ENCODE measurements around the gene ALPL. TPM values are rescaled to one million over a fixed set of nuclear protein-coding genes. Genes with fewer than 3 reads are reported as not detected.
"Not testable (repeated sequence)": the region's sequence is repeated elsewhere in the genome, so short reads cannot be mapped to it uniquely, and the experiment has no call there.

The ALPL gene
- total RNA-seq, 2 donors from 2014 or later: 6.3 to 15.6 TPM

- DNase-seq (ENCODE audit: low spot score): no peak
- no peaks in the 10 kb centered on the region for H3K27me3 ChIP-seq (replicated peaks; ENCODE audit: insufficient read depth)
- no peaks in the 10 kb centered on the region for H3K9me3 ChIP-seq
- intact Hi-C loops (cut with DNase I): no loop called here
- H3K36me3 ChIP-seq: no peaks in the 10 kb centered on the region
- no peak overlapping the region for H3K4me3 ChIP-seq
- no peak overlapping the region for H3K27ac ChIP-seq
- WGBS: 80% methylated on average over 16 of the region's 17 CpGs
- no peaks in the 10 kb centered on the region for H3K4me1 ChIP-seq (replicated peaks)
- no peak for TF ChIP-seq POLR2AphosphoS5 (IDR thresholded peaks at IDR 0.05)
- TF ChIP-seq POLR2A (IDR thresholded peaks at IDR 0.05): no peak
- TF ChIP-seq CTCF (IDR thresholded peaks at IDR 0.05): no peak
Measured at GRCh38 chr1:21563971-21564370, 54.7 kb downstream of the ALPL start.

- 86% methylated on average over 14 of the region's 14 CpGs for WGBS
- H3K27me3 ChIP-seq (replicated peaks; ENCODE audit: insufficient read depth): no peaks in the 10 kb centered on the region
- intact Hi-C loops (cut with DNase I): no loop called here
- TF ChIP-seq CTCF (IDR thresholded peaks at IDR 0.05): no peak
- no peak for TF ChIP-seq POLR2AphosphoS5 (IDR thresholded peaks at IDR 0.05)
- no peak for TF ChIP-seq POLR2A (IDR thresholded peaks at IDR 0.05)
- no peak overlapping the region for H3K27ac ChIP-seq
- no peaks in the 10 kb centered on the region for H3K36me3 ChIP-seq
- H3K4me3 ChIP-seq: no peak overlapping the region
- H3K9me3 ChIP-seq: no peaks in the 10 kb centered on the region
- H3K4me1 ChIP-seq (replicated peaks): no peaks in the 10 kb centered on the region
- no peak for DNase-seq (ENCODE audit: low spot score)
Measured at GRCh38 chr1:21564521-21565095, 55.4 kb downstream of the ALPL start.

- no peak for TF ChIP-seq POLR2AphosphoS5 (IDR thresholded peaks at IDR 0.05)
- TF ChIP-seq CTCF (IDR thresholded peaks at IDR 0.05): no peak
- TF ChIP-seq POLR2A (IDR thresholded peaks at IDR 0.05): no peak
- Histone ChIP-seq H3K27me3 (replicated peaks; ENCODE audit: insufficient read depth) (no peaks in the 10 kb centered on the region), H3K4me1 (replicated peaks) (no peaks in the 10 kb centered on the region), H3K4me3 (no peak overlapping the region), H3K9me3 (no peaks in the 10 kb centered on the region), H3K27ac (no peak overlapping the region), H3K36me3 (no peaks in the 10 kb centered on the region)
- DNase-seq (ENCODE audit: low spot score): no peak
- intact Hi-C loops (cut with DNase I): no loop called here
- 47% methylated on average over 8 of the region's 8 CpGs for WGBS
Measured at GRCh38 chr1:21565285-21565684, 56.1 kb downstream of the ALPL start.

GRCh38 chr1:21566361-21566760 lies 57.1 kb downstream of the ALPL start:
- DNase-seq (ENCODE audit: low spot score); H3K9me3 ChIP-seq; H3K4me1 ChIP-seq (replicated peaks); H3K4me3 ChIP-seq; H3K27me3 ChIP-seq (replicated peaks; ENCODE audit: insufficient read depth); H3K27ac ChIP-seq; H3K36me3 ChIP-seq; intact Hi-C loops (cut with DNase I): not testable (repeated sequence)
- WGBS: 92% methylated on average over 15 of the region's 15 CpGs

GRCh38 chr1:21567241-21568005 lies 58.2 kb downstream of the ALPL start:
- H3K9me3 ChIP-seq: no peaks in the 10 kb centered on the region
- TF ChIP-seq POLR2A (IDR thresholded peaks at IDR 0.05): no peak
- TF ChIP-seq POLR2AphosphoS5 (IDR thresholded peaks at IDR 0.05): no peak
- no peak for TF ChIP-seq CTCF (IDR thresholded peaks at IDR 0.05)
- 81% methylated on average over 23 of the region's 24 CpGs for WGBS
- H3K27ac ChIP-seq: no peak overlapping the region
- no peaks in the 10 kb centered on the region for H3K4me1 ChIP-seq (replicated peaks)
- H3K36me3 ChIP-seq: no peaks in the 10 kb centered on the region
- H3K4me3 ChIP-seq: no peak overlapping the region
- intact Hi-C loops (cut with DNase I): no loop called here
- no peaks in the 10 kb centered on the region for H3K27me3 ChIP-seq (replicated peaks; ENCODE audit: insufficient read depth)
- DNase-seq (ENCODE audit: low spot score): no peak

Measured in prostate gland (tissue), 2 donors.